ENCODE results near the gene CELA2A. TPM values are rescaled to one million over a fixed set of nuclear protein-coding genes. Genes with fewer than 3 reads are reported as not detected.

CELA2A gene
- total and polyA plus RNA-seq, 12 donors: 0.97 to 45.4 (median 9.8) TPM

- Histone ChIP-seq H3K27me3 (no peaks in the 10 kb centered on the region), H3K9me3 (replicated peaks in 1 of 3) (no peaks in the 10 kb centered on the region), H3K4me1 (replicated peaks in 1 of 2) (peaks cover 7 to 22% of the 10 kb centered on the region in 2 donors), H3K36me3 (replicated peaks in 1 of 2) (peaks cover 0 to 14% of the 10 kb centered on the region in 2 donors), H3K4me3 (no peak overlapping the region), H3K27ac (peak overlapping the region; percentile 32 to 92 (median 79))
- WGBS, 4 donors: 78 to 87% (median 81%) methylated on average over 14 to 18 of the region's 18 CpGs
- intact Hi-C loops (cut with DNase I): no loop called here
- TF ChIP-seq, protein P1, sequence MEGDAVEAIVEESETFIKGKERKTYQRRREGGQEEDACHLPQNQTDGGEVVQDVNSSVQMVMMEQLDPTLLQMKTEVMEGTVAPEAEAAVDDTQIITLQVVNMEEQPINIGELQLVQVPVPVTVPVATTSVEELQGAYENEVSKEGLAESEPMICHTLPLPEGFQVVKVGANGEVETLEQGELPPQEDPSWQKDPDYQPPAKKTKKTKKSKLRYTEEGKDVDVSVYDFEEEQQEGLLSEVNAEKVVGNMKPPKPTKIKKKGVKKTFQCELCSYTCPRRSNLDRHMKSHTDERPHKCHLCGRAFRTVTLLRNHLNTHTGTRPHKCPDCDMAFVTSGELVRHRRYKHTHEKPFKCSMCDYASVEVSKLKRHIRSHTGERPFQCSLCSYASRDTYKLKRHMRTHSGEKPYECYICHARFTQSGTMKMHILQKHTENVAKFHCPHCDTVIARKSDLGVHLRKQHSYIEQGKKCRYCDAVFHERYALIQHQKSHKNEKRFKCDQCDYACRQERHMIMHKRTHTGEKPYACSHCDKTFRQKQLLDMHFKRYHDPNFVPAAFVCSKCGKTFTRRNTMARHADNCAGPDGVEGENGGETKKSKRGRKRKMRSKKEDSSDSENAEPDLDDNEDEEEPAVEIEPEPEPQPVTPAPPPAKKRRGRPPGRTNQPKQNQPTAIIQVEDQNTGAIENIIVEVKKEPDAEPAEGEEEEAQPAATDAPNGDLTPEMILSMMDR (IDR thresholded peaks at IDR 0.05): no peak
- no peak for TF ChIP-seq POLR2A (IDR thresholded peaks at IDR 0.05)
- peak in 4 of 7 donors; percentile 7 to 41 (median 23) for DNase-seq
Measured at GRCh38 chr1:15428815-15429435, 27.6 kb upstream of the CELA2A start.

DNA sequence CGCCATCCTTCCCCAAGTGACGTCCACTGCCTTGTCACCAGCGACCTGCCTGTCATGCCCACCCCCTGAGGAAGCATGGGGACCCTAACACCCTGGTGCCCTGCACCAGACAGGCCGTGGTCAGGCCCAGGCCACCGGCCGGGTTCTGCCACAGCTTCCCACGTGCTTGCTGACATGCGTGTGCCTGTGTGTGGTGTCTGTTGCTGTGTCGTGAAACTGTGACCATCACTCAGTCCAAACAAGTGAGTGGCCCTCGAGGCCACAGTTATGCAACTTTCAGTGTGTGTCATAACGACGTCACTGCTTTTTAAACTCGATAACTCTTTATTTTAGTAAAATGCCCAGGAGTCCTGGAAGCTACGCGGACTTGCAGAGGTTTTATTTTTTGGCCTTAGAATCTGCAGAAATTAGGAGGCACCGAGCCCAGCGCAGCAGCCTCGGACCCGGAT, 26.8 kb upstream of the CELA2A start:
- H3K4me1 ChIP-seq (replicated peaks in 1 of 2): peaks cover 7 to 22% of the 10 kb centered on the region in 2 donors
- H3K4me3 ChIP-seq: no peak overlapping the region
- 45 to 51% (median 46%) methylated on average over 15 to 19 of the region's 19 CpGs for WGBS, 4 donors
- intact Hi-C loops (cut with DNase I): loop anchor here (2.0 to 5.0 kb wide), 2 partner anchors 102 to 103 kb away; no protein-coding TSS in a partner anchor
- peaks cover 0 to 14% of the 10 kb centered on the region in 2 donors for H3K36me3 ChIP-seq (replicated peaks in 1 of 2)
- no peaks in the 10 kb centered on the region for H3K27me3 ChIP-seq
- TF ChIP-seq POLR2A (IDR thresholded peaks at IDR 0.05): peak in 1 of 2 donors; percentile 77
- TF ChIP-seq, protein P1 (IDR thresholded peaks at IDR 0.05): no peak
- peak; percentile 83 to 94 (median 90) for DNase-seq
- H3K27ac ChIP-seq: peak overlapping the region; percentile 32 to 92 (median 79)
- H3K9me3 ChIP-seq (replicated peaks in 1 of 3): no peaks in the 10 kb centered on the region

GRCh38 chr1:15430787-15431570, 25.6 kb upstream of the CELA2A start:
- H3K27ac ChIP-seq: peak overlapping the region; percentile 22 to 92 (median 79)
- peak; percentile 73 to 90 (median 82) for DNase-seq
- peaks cover 0 to 10% of the 10 kb centered on the region in 2 donors for H3K36me3 ChIP-seq (replicated peaks in 1 of 2)
- H3K9me3 ChIP-seq (replicated peaks in 1 of 3): no peaks in the 10 kb centered on the region
- H3K27me3 ChIP-seq: no peaks in the 10 kb centered on the region
- 50 to 76% (median 52%) methylated on average over 7 to 19 of the region's 19 CpGs for WGBS, 4 donors
- TF ChIP-seq, protein P1 (IDR thresholded peaks at IDR 0.05): peak; percentile 94 to 99 (median 97)
- no peak for TF ChIP-seq POLR2A (IDR thresholded peaks at IDR 0.05)
- H3K4me1 ChIP-seq (replicated peaks in 1 of 2): peaks cover 7 to 22% of the 10 kb centered on the region in 2 donors
- intact Hi-C loops (cut with DNase I): loop anchor here (2.0 to 5.0 kb wide), 2 partner anchors 104 kb away; no protein-coding TSS in a partner anchor
- no peak overlapping the region for H3K4me3 ChIP-seq

- TF ChIP-seq, protein P1 (IDR thresholded peaks at IDR 0.05): no peak
- TF ChIP-seq POLR2A (IDR thresholded peaks at IDR 0.05): no peak
- Histone ChIP-seq H3K4me1 (replicated peaks in 1 of 2) (peaks cover 7 to 20% of the 10 kb centered on the region in 2 donors), H3K36me3 (replicated peaks in 1 of 2) (peaks cover 0 to 9% of the 10 kb centered on the region in 2 donors), H3K4me3 (no peak overlapping the region), H3K27me3 (no peaks in the 10 kb centered on the region), H3K9me3 (replicated peaks in 1 of 3) (no peaks in the 10 kb centered on the region), H3K27ac (peak overlapping the region in 3 of 5 donors; percentile 79 to 92 (median 91))
- no peak for DNase-seq
- intact Hi-C loops (cut with DNase I): loop anchor here (2.0 to 5.0 kb wide), 2 partner anchors 104 to 105 kb away; no protein-coding TSS in a partner anchor
- WGBS, 4 donors: 73 to 92% (median 79%) methylated on average over 4 of the region's 4 CpGs
Measured at GRCh38 chr1:15431571-15431948, 25.0 kb upstream of the CELA2A start.

All from adrenal gland (tissue), 12 donors.